ENCODE data around the gene ENKD1. TPM values are rescaled to one million over a fixed set of nuclear protein-coding genes. Genes with fewer than 3 reads are reported as not detected.
A peak's percentile ranks its signal among the peaks of the same experiment; 100 is the strongest.

Gene ENKD1
- total and polyA plus RNA-seq, 10 of the 15 experiments (the other 5 are each of a cell fraction or from before 2014, with no cell fraction given) = 0.19 to 8.1 (median 2.8) TPM

GRCh38 chr16:67673712-67674580 lies 7.4 kb upstream of the ENKD1 start:
- peak; percentile 36 for ATAC-seq
- SMC1A ChIA-PET (ENCODE audit: uncharacterized antibody, unreplicated experiment) = interaction anchor here (0.7 to 2.2 kb wide), 8 partner anchors 21 to 143 kb away, joined by 3 to 8 read pairs (median 4); partner anchors contain the start of gene CTCF

More at GRCh38 chr16:67673712-67674580, 7.4 kb upstream of the ENKD1 start:
- in situ Hi-C loops (cut with MboI) = no loop called here
- ChIA-PET CTCF (interaction anchor here (0.6 to 11.9 kb wide), 19 partner anchors 12 to 509 kb away, joined by 3 to 196 read pairs (median 6); partner anchors contain the start of genes GFOD2, RANBP10 and TSNAXIP1), RAD21 (ENCODE audit: unreplicated experiment) (interaction anchor here (1.5 to 3.1 kb wide), 5 partner anchors 12 to 255 kb away, joined by 4 to 19 read pairs (median 12); partner anchors contain the start of genes RANBP10 and TSNAXIP1), POLR2A (interaction anchor here (0.5 kb wide), 1 partner anchor 40 kb away, joined by 4 read pairs; no protein-coding TSS in a partner anchor)
- no peak for FAIRE-seq
- no peaks in the 10 kb centered on the region for H3K36me3 ChIP-seq (ENCODE audit: control insufficient read depth in 2 of 2, insufficient read depth in 2 of 2, low read length in 1 of 2)
- H3K9me3 ChIP-seq (replicated peaks; ENCODE audit: control insufficient read depth, insufficient read depth, low read length) = no peaks in the 10 kb centered on the region
- H4K20me1 ChIP-seq (ENCODE audit: control insufficient read depth, insufficient read depth) = no peaks in the 10 kb centered on the region
- H2AFZ ChIP-seq (ENCODE audit: control insufficient read depth, low read depth, low read length) = no peak overlapping the region
- H3K27ac ChIP-seq (ENCODE audit: control insufficient read depth, insufficient read depth) = no peak overlapping the region
- WGBS (ENCODE audit: insufficient coverage, insufficient replicate concordance, low lambda C conversion rate, missing lambda C conversion rate) = 59% methylated on average over 19 of the region's 21 CpGs
- TF ChIP-seq ZBTB33 (IDR thresholded peaks at IDR 0.05) (peak; percentile 68), ZNF687 (IDR thresholded peaks at IDR 0.05) (no peak)
- H3K9ac ChIP-seq (ENCODE audit: control insufficient read depth, insufficient read depth, low read length) = no peak overlapping the region
- no peaks in the 10 kb centered on the region for H3K27me3 ChIP-seq (replicated peaks in 1 of 2; ENCODE audit: control insufficient read depth in 2 of 2, insufficient read depth in 2 of 2, low read length in 1 of 2)
- no peak overlapping the region for H3K4me3 ChIP-seq
- intact Hi-C loops (cut with micrococcal nuclease; ENCODE audit: unreplicated experiment) = loop anchor here (2.0 to 5.0 kb wide), 3 partner anchors 43 to 255 kb away; partner anchors contain the start of genes GFOD2, RANBP10 and TSNAXIP1
- H3K79me2 ChIP-seq (ENCODE audit: control insufficient read depth, insufficient read depth, low read length) = no peaks in the 10 kb centered on the region
- BruUV-seq (replicated peaks) = no TSS peak
- H3K4me2 ChIP-seq (ENCODE audit: control insufficient read depth, insufficient read depth) = no peak overlapping the region
- peaks cover 15% of the 10 kb centered on the region for H3K4me1 ChIP-seq (ENCODE audit: control insufficient read depth, insufficient read depth, low read length)
- DNase-seq (ENCODE audit: low read depth, low spot score) = no peak

Measured in GM12878 (cell line).